Sigmoid colon (tissue), 4 donors: Measurements from ENCODE around the gene CYBB.
"Not testable (repeated sequence)": the region's sequence is repeated elsewhere in the genome, so short reads cannot be mapped to it uniquely, and the experiment has no call there.

Experiments used
- CTCF ChIP-seq, 4 experiments: fragments of 450-650 bp in 3 of 4; fragments of 200-600 bp in 1 of 4; IDR thresholded peaks; one replicate each; pipeline ENCODE4 v1.5.1; 2016 to 2019; ENCODE audit warnings: antibody characterized with exemption in 4 of 4, mild to moderate bottlenecking in 3 of 4, moderate library complexity in 2 of 4
- EP300 ChIP-seq, 4 donors: sonication (generic); formaldehyde crosslinking; IDR thresholded peaks; one replicate each; pipeline ENCODE4 v1.6.1; 2017; ENCODE audit warnings: antibody characterized with exemption in 4 of 4
- POLR2A ChIP-seq, 2 donors: fragments of 450-650 bp; IDR thresholded peaks; one replicate each; pipeline ENCODE4 v1.6.1; 2016; ENCODE audit warnings: antibody characterized with exemption in 2 of 2, mild to moderate bottlenecking in 2 of 2, moderate library complexity in 2 of 2
- POLR2AphosphoS5 ChIP-seq, 4 donors: sonication (generic); formaldehyde crosslinking; IDR thresholded peaks; one replicate each; pipeline ENCODE4 v1.6.1; 2017; ENCODE audit warnings: antibody characterized with exemption in 4 of 4

- TF ChIP-seq CTCF, POLR2AphosphoS5, POLR2A, EP300 (IDR thresholded peaks at IDR 0.05): not testable (repeated sequence)
Observed at GRCh38 chrX:37768866-37769265, 11.0 kb upstream of the CYBB start.
